ENCODE data around the gene GALNT16.

DNA sequence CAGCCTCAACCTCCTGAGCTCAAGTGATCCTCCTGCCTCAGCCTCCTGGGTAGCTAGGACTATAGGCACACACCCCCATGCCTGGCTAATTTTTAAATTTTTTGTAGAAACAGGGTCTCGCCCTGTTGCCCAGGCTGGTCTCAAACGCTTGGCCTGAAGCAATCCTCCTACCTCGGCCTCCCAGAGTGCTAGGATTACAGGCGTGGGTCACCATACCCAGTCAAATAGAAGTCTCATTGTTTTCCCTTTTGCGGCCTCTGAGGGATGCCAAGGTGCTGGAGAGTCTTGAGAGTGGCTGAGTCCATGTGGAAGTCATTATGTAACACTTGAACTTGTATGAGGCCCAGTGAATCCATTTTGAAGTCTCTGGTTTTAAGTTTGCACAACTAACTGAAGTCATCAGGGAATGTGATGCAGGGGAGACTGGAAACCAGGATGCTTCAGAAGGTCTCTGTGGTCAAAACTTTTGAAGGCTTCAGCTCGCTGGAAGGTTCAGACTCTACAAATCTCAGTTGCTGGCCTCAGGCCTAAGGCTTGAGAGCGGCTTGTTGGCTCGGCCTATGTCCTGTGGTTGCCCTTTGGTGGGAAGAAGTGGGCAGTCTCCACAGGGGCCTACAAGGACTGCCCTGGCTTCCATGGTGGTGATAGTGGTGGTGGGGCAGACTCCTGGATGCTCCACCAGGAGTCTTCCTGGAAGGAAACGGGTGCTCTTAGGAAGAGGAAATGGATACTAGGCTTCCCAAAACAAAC, 29.2 kb downstream of the GALNT16 start:
- TF ChIP-seq TAF1 (IDR thresholded peaks at IDR 0.05; ENCODE audit: low read depth, low read length) (no peak), POLR2A (IDR thresholded peaks at IDR 0.05; ENCODE audit: control extremely low read depth in 1 of 2, low read depth in 2 of 2, low read length in 2 of 2) (no peak), RXRA (IDR thresholded peaks at IDR 0.05; ENCODE audit: insufficient read depth, low read depth, low read length) (no peak), BRCA1 (IDR thresholded peaks at IDR 0.05; ENCODE audit: low read depth, low read length) (no peak), POLR2AphosphoS5 (IDR thresholded peaks at IDR 0.05; ENCODE audit: low read depth, low read length) (no peak), HDAC6 (IDR thresholded peaks at IDR 0.05; ENCODE audit: low read depth, low read length) (no peak)
- TF ChIP-seq, protein P1, sequence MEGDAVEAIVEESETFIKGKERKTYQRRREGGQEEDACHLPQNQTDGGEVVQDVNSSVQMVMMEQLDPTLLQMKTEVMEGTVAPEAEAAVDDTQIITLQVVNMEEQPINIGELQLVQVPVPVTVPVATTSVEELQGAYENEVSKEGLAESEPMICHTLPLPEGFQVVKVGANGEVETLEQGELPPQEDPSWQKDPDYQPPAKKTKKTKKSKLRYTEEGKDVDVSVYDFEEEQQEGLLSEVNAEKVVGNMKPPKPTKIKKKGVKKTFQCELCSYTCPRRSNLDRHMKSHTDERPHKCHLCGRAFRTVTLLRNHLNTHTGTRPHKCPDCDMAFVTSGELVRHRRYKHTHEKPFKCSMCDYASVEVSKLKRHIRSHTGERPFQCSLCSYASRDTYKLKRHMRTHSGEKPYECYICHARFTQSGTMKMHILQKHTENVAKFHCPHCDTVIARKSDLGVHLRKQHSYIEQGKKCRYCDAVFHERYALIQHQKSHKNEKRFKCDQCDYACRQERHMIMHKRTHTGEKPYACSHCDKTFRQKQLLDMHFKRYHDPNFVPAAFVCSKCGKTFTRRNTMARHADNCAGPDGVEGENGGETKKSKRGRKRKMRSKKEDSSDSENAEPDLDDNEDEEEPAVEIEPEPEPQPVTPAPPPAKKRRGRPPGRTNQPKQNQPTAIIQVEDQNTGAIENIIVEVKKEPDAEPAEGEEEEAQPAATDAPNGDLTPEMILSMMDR (IDR thresholded peaks at IDR 0.05; ENCODE audit: control extremely low read depth in 1 of 3, insufficient read depth in 1 of 3, low read depth in 1 of 3, low read length in 3 of 3), result no peak

Measured in H1 (cell line).